Activated naive CD4-positive, alpha-beta T cell (primary cell): ENCODE measurements around the gene WSCD1.

Experiments
- DNase-seq, 4 experiments: peaks; one replicate each; lab custom pipeline; 2025; lab: John Stamatoyannopoulos, UW

WSCD1 gene

DNA sequence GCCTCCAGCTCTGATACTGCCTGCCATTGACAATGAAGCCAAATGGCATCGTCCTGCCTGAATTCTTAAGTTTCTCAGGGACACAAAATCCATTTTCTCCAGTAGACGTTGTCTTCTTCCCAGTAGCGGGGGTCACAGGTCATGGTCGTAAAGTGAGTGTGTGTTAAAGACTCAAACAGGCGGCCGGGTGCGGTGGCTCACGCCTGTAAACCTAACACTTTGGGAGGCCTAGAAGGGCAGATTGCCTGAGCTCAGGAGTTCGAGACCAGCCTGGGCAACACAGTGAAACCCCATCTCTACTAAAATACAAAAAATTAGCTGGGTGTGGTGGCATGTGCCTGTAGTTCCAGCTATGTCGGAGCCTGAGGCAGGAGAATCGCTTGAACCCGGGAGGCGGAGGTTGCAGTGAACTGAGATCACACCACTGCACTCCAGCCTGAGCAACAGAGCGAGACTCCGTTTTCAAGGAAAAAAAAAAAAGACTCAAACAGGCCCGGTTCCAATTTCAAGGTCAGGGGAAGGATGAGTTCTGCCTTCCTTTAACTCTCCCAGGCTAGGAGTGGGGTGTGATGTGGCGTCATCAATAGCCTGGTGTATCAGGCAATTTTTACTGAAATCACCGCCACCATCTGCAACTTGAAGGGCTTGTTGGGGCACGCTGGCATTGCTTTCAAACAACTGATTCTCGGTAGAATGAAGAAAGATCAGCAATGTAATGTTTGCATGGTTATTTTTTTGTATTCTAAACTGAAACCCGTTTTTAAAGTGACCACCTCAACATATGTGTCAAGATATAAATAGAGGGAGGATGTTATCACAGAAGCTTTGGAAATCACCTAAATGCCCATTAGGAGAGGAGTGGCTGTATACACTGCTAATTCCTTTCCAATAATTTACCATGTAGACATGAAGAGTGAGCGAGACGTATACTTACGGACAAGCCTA lies 91.0 kb downstream of the WSCD1 start:
- no peak for DNase-seq

GRCh38 chr17:6162216-6162615 lies 92.0 kb downstream of the WSCD1 start:
- no peak for DNase-seq

DNA sequence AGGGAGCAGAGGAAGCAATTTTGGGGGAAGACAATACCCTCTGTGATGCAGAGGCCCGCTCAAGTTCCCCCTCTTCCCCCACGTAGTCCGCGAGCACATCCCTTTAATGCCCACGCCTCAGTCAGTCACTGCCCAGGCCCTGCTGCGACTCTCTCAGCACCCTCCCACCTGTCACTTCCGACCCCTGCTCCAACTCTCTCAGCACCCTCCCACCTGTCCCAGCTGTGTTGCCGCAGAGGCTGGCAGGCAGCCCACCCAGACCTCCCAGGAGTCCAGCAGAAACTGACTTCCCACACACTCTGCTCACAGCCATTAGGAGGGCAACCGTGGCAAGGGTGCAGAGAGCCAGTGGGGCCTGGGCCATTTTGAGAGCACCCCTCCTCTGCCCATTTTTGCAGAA lies 92.7 kb downstream of the WSCD1 start:
- DNase-seq: no peak

DNA sequence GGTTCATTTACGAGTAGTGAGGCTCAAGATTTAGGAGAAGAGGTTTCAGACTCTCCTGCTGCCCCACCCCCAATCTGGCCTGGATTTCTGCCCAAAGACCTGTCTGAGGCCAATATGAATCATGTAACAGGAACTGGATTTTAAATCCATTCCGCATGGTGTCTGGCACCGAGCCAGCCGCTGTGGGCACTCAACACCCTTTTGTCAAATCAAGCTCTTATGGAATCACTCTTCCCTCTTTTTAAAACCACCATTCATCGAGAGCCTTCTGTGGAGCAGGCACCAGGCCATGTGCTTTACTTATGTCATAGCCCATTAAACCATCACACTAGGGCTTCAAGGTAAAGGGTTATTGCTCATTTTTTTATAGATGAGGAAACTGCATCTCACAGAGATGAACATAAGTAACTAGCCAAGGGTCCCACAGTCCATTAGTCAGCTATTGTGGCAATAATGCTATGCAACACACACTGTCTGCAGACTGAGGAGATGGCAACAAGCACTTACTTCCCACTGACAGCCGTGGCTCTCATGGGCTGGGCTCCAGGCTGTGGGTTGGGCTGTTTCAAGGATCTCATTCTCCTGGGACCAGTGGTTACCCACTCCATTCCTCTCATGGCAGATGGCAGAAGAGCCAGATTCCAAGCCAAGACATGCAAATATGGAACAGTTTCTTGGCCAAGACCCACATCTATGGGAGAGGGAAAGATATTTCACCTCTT lies 93.6 kb downstream of the WSCD1 start:
- no peak for DNase-seq

GRCh38 chr17:6164996-6165395 lies 94.8 kb downstream of the WSCD1 start:
- DNase-seq: no peak

- DNase-seq: no peak
These were observed 95.6 kb downstream of the WSCD1 start for GRCh38 chr17:6165806-6166205.

DNA sequence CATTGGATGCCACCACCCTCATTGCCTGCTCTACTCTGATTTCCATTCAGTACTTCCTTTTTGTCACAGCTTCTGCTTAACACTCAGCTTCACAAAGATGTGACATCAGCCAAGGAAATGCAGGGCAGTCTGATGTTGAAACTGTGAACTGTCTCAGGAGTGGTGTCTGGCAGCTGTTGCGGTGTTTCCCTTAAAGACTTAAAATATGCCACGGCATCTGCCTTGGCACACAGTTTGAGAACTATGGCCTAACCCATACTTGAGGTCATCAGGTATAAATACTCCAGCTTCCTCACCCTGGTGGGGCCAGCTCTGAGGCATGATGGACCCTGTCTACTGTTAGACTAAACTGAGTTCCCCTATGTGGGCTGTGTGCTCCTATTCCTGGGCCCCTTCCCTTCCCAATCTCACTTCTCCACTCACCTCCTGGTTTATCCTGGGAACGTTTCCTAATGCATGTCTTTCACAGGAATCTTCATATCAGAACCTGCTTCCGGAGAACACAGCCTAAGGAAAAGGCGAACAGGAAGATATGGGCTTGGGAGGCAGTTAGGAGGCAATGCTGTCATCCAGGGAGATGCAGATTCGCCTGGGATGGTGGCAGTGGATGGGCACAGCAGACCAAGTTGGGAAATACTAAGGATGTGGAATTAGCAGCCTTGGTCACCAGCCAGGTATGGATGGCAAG lies 96.5 kb downstream of the WSCD1 start:
- no peak for DNase-seq

DNA sequence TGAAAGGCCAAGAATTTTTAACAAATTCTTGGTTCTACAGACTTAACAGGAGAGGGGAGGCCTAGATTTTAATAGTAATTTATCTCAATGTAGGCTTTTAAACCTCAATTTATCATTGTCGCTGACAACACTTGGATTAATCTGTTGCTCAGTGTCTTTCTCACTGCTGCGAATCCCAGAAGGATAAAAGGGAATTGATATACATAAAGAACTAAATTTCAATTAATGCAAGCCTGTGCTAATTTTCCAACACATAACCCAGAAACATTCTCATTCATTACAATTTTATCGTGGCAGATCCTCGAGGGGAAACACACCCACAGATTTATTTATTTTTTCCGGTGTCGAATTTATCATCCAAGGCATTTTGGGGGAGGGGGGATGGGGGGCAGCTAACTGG lies 98.1 kb downstream of the WSCD1 start:
- no peak for DNase-seq

GRCh38 chr17:6170349-6170748 lies 100.2 kb downstream of the WSCD1 start:
- DNase-seq: no peak

- no peak for DNase-seq
These were observed 102.6 kb downstream of the WSCD1 start for GRCh38 chr17:6172642-6173330.

DNA sequence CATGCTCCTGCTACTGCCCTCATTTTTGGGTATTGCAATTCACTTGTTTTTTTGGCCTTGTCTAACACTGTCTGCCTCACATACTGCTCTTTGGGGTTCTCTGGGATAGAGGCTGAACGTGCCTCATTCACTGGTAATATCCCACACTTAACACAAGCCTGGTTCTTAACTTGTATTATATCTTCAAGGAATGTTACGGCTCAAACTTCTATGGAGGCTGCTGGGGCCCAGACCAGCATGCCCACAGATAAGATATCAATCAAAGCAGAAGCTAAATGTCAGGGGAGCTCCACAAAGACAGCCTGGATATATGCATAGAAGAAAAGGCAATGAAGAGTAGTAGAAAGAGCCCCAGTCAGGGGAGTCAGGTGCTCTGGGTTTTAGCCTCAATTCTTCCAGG lies 103.5 kb downstream of the WSCD1 start:
- no peak for DNase-seq
